Ascending aorta (tissue), 2 donors: ENCODE measurements around the gene CLIC3. TPM values are rescaled to one million over a fixed set of nuclear protein-coding genes. Genes with fewer than 3 reads are reported as not detected.

Experiments used
- DNase-seq, 2 donors: peaks; one replicate each; pipeline ENCODE4 v3.0.0-alpha.2; 2019; ENCODE audit warnings: low spot score in 2 of 2
- H3K27ac ChIP-seq, 2 donors: fragments of 200-600 bp; sonication (generic); one replicate each; pipeline ENCODE4 v1.5.1; 2016 to 2017; ENCODE audit warnings: mild to moderate bottlenecking in 1 of 2
- H3K27me3 ChIP-seq: fragments of 200-600 bp; sonication (generic); one replicate; pipeline ENCODE4 v1.5.1; 2017
- H3K36me3 ChIP-seq, 2 donors: fragments of 200-600 bp; sonication (generic); one replicate each; pipeline ENCODE4 v1.5.1; 2016
- H3K4me1 ChIP-seq, 2 donors: fragments of 200-600 bp; sonication (generic); one replicate each; pipeline ENCODE4 v1.5.1; 2016 to 2017; ENCODE audit warnings: mild to moderate bottlenecking in 1 of 2
- H3K4me3 ChIP-seq, 2 donors: fragments of 200-600 bp; sonication (generic); one replicate each; pipeline ENCODE4 v1.5.1; 2016 to 2017; ENCODE audit warnings: mild to moderate bottlenecking in 1 of 2
- H3K9me3 ChIP-seq, 2 donors: fragments of 200-600 bp; sonication (generic); one replicate each; pipeline ENCODE4 v1.5.1; 2016
- CTCF ChIP-seq, 3 experiments: fragments of 200-600 bp in 2 of 3; fragments of 450-650 bp in 1 of 3; sonication (generic) in 2 of 3; IDR thresholded peaks; one replicate each; pipeline ENCODE4 v1.5.1; 2016 to 2019; ENCODE audit warnings: antibody characterized with exemption in 3 of 3, mild to moderate bottlenecking in 1 of 3, moderate library complexity in 1 of 3
- intact Hi-C: fragments of 100-400 bp; cut with DNase I; formaldehyde crosslinking; loops from one replicate; pipeline ENCODE4 v1.15.1; 2023
- total RNA-seq: library from RNA; depleted of rRNA; stranded (reverse); fragments of >200 nt; gene quantifications from one replicate; pipeline ENCODE4 v1.1.0, GENCODE V29; 2016

The CLIC3 gene
- total RNA-seq, 1 donor from 2014 or later: 2.8 TPM

- Histone ChIP-seq H3K27ac (no peak overlapping the region), H3K27me3 (no peaks in the 10 kb centered on the region), H3K4me3 (no peak overlapping the region), H3K4me1 (no peaks in the 10 kb centered on the region), H3K36me3 (peaks cover 38 to 69% of the 10 kb centered on the region in 2 donors), H3K9me3 (no peaks in the 10 kb centered on the region)
- no peak for DNase-seq
- intact Hi-C loops: no loop called here
- TF ChIP-seq CTCF (IDR thresholded peaks at IDR 0.05): no peak
Observed at GRCh38 chr9:137011156-137011555, 14.8 kb upstream of the CLIC3 start.

DNA sequence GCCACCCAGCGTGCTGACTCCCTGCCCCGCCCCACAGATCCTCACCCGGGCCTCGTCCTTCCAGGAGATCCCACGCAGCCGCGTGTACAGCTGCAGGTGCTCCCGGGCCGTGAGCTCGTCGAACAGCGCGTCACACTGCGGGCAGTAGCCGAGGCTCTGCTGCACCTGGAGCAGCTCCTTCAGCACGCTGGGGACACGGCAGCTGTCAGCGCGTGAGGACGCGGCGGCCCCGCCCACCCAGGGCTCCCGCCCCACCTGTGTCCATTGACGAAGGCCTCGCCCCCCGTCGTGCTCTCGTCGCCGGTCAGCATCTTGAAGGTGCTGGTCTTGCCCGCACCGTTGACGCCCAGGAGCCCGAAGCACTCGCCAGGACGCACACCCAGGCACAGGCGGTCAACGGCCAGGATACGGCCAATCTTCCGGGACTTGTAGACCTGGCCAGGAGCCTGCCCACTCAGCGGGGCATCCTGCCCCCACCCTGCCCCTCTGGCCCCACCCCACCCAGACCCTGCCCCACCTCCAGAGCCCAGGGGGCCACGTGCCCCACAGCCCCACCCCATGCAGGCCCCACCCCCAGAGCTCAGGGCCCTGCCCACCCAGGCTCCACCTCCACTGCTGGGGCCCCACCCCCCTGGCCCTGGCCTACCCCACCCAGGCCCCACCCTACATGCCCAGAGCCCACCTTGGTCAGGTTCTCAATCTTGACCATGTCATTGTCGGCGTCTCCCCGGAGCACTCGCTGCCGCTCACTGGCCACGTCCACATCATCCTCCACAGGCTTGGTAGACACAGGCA lies 13.8 kb upstream of the CLIC3 start:
- Histone ChIP-seq H3K27ac (no peak overlapping the region), H3K4me1 (no peaks in the 10 kb centered on the region), H3K9me3 (no peaks in the 10 kb centered on the region), H3K36me3 (peaks cover 29 to 59% of the 10 kb centered on the region in 2 donors), H3K4me3 (no peak overlapping the region), H3K27me3 (no peaks in the 10 kb centered on the region)
- no peak for TF ChIP-seq CTCF (IDR thresholded peaks at IDR 0.05)
- no peak for DNase-seq
- intact Hi-C loops: no loop called here

GRCh38 chr9:137009217-137009616 lies 12.8 kb upstream of the CLIC3 start:
- DNase-seq: no peak
- no peaks in the 10 kb centered on the region for H3K4me1 ChIP-seq
- TF ChIP-seq CTCF (IDR thresholded peaks at IDR 0.05): no peak
- no peaks in the 10 kb centered on the region for H3K27me3 ChIP-seq
- H3K27ac ChIP-seq: no peak overlapping the region
- H3K4me3 ChIP-seq: no peak overlapping the region
- intact Hi-C loops: no loop called here
- peaks cover 21 to 49% of the 10 kb centered on the region in 2 donors for H3K36me3 ChIP-seq
- H3K9me3 ChIP-seq: no peaks in the 10 kb centered on the region

DNA sequence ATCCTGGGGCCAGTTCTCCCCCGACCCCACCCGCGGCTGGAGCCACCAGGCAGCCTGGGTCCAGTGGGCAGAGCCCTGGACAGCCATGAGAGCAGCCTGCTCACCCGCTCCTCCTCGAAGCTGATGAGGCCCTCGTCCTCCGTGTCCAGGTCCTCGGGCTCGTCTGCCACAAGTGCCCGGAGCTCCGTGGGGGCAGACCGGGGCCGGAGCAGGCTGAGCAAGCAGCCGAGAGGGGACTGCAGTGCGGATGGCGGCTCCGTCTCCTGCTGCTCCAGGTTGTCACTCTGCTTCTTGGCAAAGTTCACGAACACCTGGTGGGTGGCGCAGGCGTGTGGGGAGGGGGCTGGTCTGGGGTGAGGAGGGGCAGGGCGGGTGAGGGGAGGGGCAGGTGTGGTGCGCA lies 11.9 kb upstream of the CLIC3 start:
- no peaks in the 10 kb centered on the region for H3K4me1 ChIP-seq
- H3K4me3 ChIP-seq: no peak overlapping the region
- H3K9me3 ChIP-seq: no peaks in the 10 kb centered on the region
- no peaks in the 10 kb centered on the region for H3K27me3 ChIP-seq
- peaks cover 14 to 43% of the 10 kb centered on the region in 2 donors for H3K36me3 ChIP-seq
- intact Hi-C loops: no loop called here
- H3K27ac ChIP-seq: no peak overlapping the region
- DNase-seq: no peak
- no peak for TF ChIP-seq CTCF (IDR thresholded peaks at IDR 0.05)

GRCh38 chr9:137007816-137008270 lies 11.5 kb upstream of the CLIC3 start:
- Histone ChIP-seq H3K27ac (no peak overlapping the region), H3K36me3 (peaks cover 14 to 38% of the 10 kb centered on the region in 2 donors)
- intact Hi-C loops: no loop called here

More at GRCh38 chr9:137007816-137008270, 11.5 kb upstream of the CLIC3 start:
- Histone ChIP-seq H3K9me3 (no peaks in the 10 kb centered on the region), H3K4me3 (no peak overlapping the region), H3K27me3 (no peaks in the 10 kb centered on the region), H3K4me1 (no peaks in the 10 kb centered on the region)
- no peak for DNase-seq
- no peak for TF ChIP-seq CTCF (IDR thresholded peaks at IDR 0.05)
